Measurements from ENCODE around the gene TOP1.
A peak's percentile ranks its signal among the peaks of the same experiment; 100 is the strongest.

TOP1 gene

DNA sequence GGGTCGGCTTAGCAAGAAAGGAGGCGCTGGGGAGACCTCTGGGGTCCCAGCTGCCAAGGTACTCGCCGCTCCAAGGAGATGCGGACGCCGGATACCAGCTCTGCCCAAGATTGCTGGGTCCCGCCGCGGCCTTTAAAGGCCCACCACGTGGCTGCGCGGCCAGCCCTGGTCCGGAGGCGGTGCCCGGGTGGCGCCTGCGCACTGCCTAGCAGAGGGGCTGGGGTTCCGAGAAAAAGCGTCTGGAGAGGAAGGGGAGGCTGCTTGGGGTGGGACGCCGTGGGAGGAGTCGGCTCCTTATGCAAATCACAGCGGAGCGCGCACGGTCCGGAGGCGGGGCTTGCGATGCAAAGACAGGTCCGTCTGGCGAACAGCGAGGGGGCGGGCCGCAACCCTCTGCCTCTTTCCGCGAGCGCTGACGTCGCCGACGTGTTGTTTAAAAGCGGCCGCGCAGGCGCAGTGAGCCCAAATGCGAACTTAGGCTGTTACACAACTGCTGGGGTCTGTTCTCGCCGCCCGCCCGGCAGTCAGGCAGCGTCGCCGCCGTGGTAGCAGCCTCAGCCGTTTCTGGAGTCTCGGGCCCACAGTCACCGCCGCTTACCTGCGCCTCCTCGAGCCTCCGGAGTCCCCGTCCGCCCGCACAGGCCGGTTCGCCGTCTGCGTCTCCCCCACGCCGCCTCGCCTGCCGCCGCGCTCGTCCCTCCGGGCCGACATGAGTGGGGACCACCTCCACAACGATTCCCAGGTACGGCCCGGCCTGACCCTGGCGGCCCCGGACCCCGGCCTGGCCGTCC lies at the start of gene TOP1:
TOP1 (plus strand) TSS at position 464 of the 791 bp plus-strand sequence; CDS start at position 710, 246 bp downstream.
- Mint-ChIP-seq H3K27ac (ENCODE audit: low read depth) (peak within 1 kb of the TSS; percentile 97), H3K4me3 (peak within 1 kb of the TSS; percentile 97), H3K27me3 (no peaks in the 10 kb centered on the region), H3K9me3 (no peaks in the 10 kb centered on the region), H3K4me1 (peaks cover 49% of the 10 kb centered on the region), H3K36me3 (ENCODE audit: insufficient read depth) (peaks cover 18% of the 10 kb centered on the region)
- ATAC-seq (replicated peaks; ENCODE audit: extremely low read depth, poor library complexity, severe bottlenecking) (peak; percentile 97), DNase-seq (ENCODE audit: low spot score in 2 of 2) (peak; percentile 98 to 99)

DNA sequence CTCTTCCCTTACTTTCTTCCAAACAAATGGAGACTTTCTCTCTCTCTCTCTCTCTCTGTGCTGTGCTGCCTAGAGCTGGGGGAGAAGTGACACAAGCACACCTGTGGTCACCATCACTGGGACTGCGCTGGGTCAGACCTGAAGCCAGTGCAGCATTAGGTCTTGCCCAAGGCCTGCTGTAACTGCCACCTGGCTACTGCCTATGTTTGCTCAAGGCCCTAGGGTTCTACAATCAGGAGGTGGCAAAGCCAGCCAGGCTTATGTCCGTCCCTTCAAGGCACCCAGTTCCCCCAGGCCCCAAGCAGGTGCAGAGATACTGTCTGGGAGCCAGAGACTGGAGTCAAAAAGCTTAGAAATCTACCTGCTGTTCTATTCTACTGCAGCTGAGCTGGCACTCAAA lies 49.4 kb upstream of the TOP1 start:
- no peaks in the 10 kb centered on the region for H3K4me1 Mint-ChIP-seq
- no peak overlapping the region for H3K27ac Mint-ChIP-seq (ENCODE audit: low read depth)
- DNase-seq (ENCODE audit: low spot score in 2 of 2) = no peak
- ATAC-seq (replicated peaks; ENCODE audit: extremely low read depth, poor library complexity, severe bottlenecking) = no peak
- peaks cover 38% of the 10 kb centered on the region for H3K27me3 Mint-ChIP-seq
- peaks cover 1% of the 10 kb centered on the region for H3K36me3 Mint-ChIP-seq (ENCODE audit: insufficient read depth)
- peaks cover 19% of the 10 kb centered on the region for H3K9me3 Mint-ChIP-seq
- H3K4me3 Mint-ChIP-seq = no peak overlapping the region

DNA sequence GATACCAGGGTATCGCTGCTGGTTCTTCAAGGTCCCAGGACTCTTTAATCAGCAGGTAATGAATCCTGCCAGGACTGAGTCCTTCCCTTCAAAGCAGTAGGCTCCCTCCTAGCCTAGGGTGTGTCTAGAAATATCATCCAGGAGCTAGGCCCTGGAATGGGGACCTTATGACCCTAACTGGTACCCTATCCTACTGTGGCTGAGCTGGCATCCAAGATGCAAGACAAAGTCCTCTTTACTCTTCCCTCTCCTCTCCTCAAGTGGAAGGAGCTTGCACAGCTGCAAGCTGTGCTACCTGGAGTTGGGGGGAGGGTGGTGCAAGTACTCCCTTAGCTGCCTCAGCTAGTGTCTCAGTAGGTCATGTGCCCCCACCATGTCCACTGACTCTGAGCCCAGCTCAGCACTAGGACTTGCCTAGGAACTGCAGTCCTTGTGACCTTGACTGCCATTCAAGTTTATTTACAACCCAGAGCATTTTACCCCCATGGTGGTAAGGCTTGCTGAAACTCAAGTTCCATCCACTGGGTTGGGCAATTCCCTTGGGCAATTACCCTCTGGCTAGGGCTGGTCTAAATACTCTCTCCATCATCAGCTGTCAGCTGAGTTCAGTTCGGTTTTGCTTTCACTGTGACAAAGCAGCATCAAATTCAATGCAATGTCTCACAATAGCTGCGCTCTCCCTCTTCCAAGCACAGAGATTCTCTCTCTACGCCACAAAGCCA lies 48.4 kb upstream of the TOP1 start:
- Mint-ChIP-seq H3K4me3 (no peak overlapping the region), H3K4me1 (no peaks in the 10 kb centered on the region), H3K9me3 (peaks cover 19% of the 10 kb centered on the region), H3K36me3 (ENCODE audit: insufficient read depth) (peaks cover 1% of the 10 kb centered on the region), H3K27ac (ENCODE audit: low read depth) (no peak overlapping the region), H3K27me3 (peaks cover 36% of the 10 kb centered on the region)
- ATAC-seq (replicated peaks; ENCODE audit: extremely low read depth, poor library complexity, severe bottlenecking) = no peak
- no peak for DNase-seq (ENCODE audit: low spot score in 2 of 2)

DNA sequence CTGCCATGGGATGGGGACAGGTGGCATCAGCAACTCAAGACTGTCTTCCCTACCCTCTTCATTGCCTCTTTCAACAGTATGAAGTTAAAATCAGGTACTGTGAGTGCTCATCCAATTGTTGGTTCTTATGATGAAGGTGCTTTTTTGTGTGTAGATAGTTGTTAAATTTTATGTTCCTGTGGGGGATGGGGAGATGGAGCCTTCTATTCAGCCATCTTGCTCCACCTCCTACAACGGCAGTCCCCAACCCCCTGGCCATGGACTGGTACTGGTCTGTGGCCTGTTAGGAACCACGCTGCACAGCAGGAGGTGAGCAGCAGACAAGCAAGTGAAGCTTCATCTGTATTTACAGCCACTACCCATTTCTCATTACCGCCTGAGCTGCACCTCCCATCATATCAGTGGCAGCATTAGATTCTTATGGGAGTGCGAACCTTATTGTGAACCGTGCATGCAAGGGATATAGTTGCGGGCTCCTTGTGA lies 47.8 kb upstream of the TOP1 start:
- H3K27me3 Mint-ChIP-seq = peaks cover 30% of the 10 kb centered on the region
- peaks cover 19% of the 10 kb centered on the region for H3K9me3 Mint-ChIP-seq
- peaks cover 1% of the 10 kb centered on the region for H3K36me3 Mint-ChIP-seq (ENCODE audit: insufficient read depth)
- no peak overlapping the region for H3K27ac Mint-ChIP-seq (ENCODE audit: low read depth)
- ATAC-seq (replicated peaks; ENCODE audit: extremely low read depth, poor library complexity, severe bottlenecking) (no peak), DNase-seq (ENCODE audit: low spot score in 2 of 2) (no peak)
- H3K4me1 Mint-ChIP-seq = no peaks in the 10 kb centered on the region
- no peak overlapping the region for H3K4me3 Mint-ChIP-seq

DNA sequence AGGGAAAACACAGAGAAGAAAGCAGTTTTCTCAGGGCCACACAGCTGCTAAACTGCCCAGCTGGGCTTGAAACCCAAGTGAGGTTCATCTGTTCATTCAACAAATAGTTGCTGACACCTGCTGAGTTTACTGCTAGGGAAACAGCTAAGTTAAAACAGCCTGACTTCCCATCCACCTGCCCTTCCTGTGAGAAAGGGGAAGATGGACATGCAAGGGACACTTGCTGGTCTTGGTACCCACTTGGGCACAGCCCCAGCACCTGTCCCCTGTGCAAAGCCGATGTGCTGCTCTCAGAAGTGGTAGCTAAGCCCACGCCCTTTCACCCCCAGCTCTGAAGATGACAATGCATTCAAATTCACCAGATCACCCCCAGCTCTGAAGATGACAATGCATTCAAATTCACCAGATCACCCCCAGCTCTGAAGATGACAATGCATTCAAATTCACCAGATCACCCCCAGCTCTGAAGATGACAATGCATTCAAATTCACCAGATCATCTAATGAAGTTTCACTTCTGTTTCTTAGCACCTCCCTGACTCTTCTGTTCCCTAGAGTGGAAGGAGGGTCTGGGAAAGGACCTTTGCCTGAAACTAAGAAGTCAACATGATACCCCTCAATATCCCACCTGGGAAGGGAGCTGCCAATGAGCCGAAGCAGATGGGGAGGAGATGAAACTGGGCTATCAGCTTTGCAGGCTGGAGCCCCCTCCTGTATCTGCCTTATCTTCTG lies 46.0 kb upstream of the TOP1 start:
- H3K9me3 Mint-ChIP-seq = peaks cover 11% of the 10 kb centered on the region
- H3K4me3 Mint-ChIP-seq = no peak overlapping the region
- no peak for ATAC-seq (replicated peaks; ENCODE audit: extremely low read depth, poor library complexity, severe bottlenecking)
- H3K27ac Mint-ChIP-seq (ENCODE audit: low read depth) = no peak overlapping the region
- DNase-seq (ENCODE audit: low spot score in 2 of 2) = no peak
- H3K4me1 Mint-ChIP-seq = peaks cover 15% of the 10 kb centered on the region
- peaks cover 13% of the 10 kb centered on the region for H3K27me3 Mint-ChIP-seq
- H3K36me3 Mint-ChIP-seq (ENCODE audit: insufficient read depth) = no peaks in the 10 kb centered on the region

DNA sequence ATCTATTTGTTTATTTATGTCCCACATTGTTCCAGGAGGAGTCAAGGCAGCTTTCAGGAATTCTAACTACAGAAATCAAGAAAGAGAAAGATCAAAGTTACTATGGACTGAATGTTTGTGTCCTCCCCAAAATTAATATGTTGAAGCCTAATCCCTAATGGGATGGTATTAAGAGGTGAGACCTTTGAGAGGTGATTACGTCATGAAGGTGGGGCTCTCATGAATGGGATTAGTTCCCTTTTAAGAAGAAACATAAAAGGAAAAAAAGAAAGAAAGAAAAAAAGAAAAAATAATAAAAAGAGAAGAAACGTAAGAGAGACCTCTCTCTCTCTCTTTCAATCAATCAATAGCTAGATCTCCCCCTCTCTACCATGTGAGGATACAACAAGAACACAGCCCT lies 44.7 kb upstream of the TOP1 start:
- no peaks in the 10 kb centered on the region for H3K27me3 Mint-ChIP-seq
- no peak overlapping the region for H3K4me3 Mint-ChIP-seq
- H3K9me3 Mint-ChIP-seq = no peaks in the 10 kb centered on the region
- no peaks in the 10 kb centered on the region for H3K36me3 Mint-ChIP-seq (ENCODE audit: insufficient read depth)
- DNase-seq (ENCODE audit: low spot score in 2 of 2) = no peak
- H3K27ac Mint-ChIP-seq (ENCODE audit: low read depth) = no peak overlapping the region
- no peak for ATAC-seq (replicated peaks; ENCODE audit: extremely low read depth, poor library complexity, severe bottlenecking)
- H3K4me1 Mint-ChIP-seq = peaks cover 16% of the 10 kb centered on the region

DNA sequence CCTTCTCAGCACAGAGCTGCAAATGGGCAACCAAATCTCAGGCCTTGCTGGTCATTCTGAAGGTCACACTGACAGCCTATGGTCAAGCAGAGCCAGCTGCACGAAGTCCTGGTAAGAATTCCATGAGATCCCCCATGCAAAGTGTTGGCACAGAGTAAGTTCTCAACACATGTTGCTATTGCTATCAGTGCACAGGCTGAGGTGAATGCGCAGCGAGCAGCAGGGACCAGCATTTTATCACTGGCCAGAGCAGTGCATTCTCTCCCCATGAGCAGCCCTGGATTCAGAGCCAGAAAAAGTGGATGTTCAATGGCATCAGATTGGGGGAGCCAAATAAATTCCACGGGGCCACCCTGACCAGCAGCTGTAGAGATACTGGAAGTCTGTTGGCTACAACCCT lies 44.1 kb upstream of the TOP1 start:
- ATAC-seq (replicated peaks; ENCODE audit: extremely low read depth, poor library complexity, severe bottlenecking) (no peak), DNase-seq (ENCODE audit: low spot score in 2 of 2) (no peak)
- Mint-ChIP-seq H3K9me3 (no peaks in the 10 kb centered on the region), H3K36me3 (ENCODE audit: insufficient read depth) (no peaks in the 10 kb centered on the region), H3K27me3 (no peaks in the 10 kb centered on the region), H3K4me3 (no peak overlapping the region), H3K27ac (ENCODE audit: low read depth) (no peak overlapping the region), H3K4me1 (peaks cover 16% of the 10 kb centered on the region)

DNA sequence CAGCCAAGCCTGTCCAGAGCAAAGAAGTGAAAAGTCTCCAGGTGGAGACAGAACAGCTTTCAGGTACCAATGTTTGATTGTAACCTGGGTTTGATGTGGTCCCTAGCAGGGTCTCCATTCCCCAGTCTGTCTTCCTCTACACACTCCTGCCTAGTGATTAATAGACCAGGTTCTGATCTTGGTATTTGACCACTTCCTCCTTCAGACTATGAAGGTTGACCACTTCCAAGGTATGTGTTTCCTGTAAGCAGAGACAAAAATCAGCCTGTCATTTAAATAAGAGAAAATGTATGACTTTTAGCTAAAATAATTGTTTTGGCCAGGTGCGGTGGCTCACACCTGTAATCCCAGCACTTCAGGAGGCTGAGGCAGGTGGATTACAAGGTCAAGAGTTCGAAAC lies 41.8 kb upstream of the TOP1 start:
- Mint-ChIP-seq H3K36me3 (ENCODE audit: insufficient read depth) (peaks cover 1% of the 10 kb centered on the region), H3K27me3 (no peaks in the 10 kb centered on the region), H3K4me1 (peaks cover 31% of the 10 kb centered on the region), H3K27ac (ENCODE audit: low read depth) (peak overlapping the region; percentile 21), H3K4me3 (peak overlapping the region; percentile 13), H3K9me3 (no peaks in the 10 kb centered on the region)
- DNase-seq (ENCODE audit: low spot score in 2 of 2) (no peak), ATAC-seq (replicated peaks; ENCODE audit: extremely low read depth, poor library complexity, severe bottlenecking) (peak; percentile 25)

DNA sequence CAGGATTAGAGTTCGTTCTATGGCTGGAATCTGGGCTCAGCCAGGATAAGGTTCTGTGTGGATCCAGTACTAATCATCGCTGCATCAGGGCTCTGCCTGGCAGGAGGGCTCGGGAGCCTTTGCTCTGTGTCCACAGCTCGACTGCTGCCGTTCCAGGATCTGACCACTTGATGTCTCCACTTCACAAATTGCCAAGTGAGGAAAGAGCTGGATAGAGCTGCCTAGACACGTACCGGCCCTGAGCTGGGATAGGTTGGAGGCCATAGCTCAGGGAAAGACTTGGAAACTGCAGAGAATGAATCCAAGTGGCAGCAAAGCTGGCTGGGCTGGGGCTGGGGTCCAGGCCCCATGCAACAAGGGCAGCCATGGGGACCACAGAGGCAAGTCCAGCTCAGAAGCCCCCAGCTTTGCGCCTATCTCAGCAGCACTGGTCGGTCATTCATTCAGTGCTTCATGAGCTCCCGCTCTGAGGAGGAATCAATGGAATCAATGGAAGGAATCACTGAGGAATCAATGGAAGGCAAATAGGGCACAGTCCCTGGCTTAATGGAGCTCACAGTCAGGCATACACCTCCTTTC lies 38.0 kb upstream of the TOP1 start:
- Mint-ChIP-seq H3K27me3 (no peaks in the 10 kb centered on the region), H3K4me1 (peaks cover 32% of the 10 kb centered on the region), H3K36me3 (ENCODE audit: insufficient read depth) (peaks cover 3% of the 10 kb centered on the region), H3K9me3 (no peaks in the 10 kb centered on the region), H3K27ac (ENCODE audit: low read depth) (peak overlapping the region; percentile 24), H3K4me3 (no peak overlapping the region)
- peak; percentile 75 for ATAC-seq (replicated peaks; ENCODE audit: extremely low read depth, poor library complexity, severe bottlenecking)
- DNase-seq (ENCODE audit: low spot score in 2 of 2) = peak in 1 of 2 donors; percentile 43

DNA sequence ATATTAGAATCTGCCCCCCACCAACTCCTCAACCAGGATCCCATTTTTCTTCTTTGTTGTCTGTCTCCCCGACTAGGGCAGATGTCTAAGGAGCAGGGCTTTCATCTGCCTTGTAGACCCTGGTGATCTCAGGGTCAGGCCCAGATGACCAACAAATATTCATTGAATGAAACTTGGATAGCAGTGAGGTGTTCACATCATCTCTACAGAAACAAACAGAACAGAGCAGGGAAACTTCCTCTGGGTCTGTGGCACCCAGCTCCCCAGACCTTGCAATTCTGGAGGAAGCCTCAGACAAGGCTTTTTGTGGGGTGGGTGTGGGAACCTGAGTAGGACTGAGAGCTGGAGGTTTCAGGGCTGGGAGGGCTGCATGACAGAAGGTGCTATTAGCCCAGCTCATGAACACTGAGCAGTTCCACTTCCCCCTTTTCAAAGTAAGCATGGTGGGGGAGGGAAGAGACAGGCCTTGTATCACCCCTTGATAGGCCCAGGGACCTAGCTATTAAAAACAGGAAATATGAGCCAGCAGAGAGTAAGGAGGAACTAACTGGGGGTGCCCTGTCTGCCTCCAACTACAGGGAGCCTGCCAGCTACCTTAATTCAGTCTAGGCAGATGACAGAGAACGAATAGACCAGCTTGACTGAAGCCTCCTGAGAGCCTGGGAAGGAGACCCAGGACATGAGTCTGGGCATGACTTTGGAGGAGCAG lies 37.3 kb upstream of the TOP1 start:
- ATAC-seq (replicated peaks; ENCODE audit: extremely low read depth, poor library complexity, severe bottlenecking) (peak; percentile 75), DNase-seq (ENCODE audit: low spot score in 2 of 2) (no peak)
- Mint-ChIP-seq H3K36me3 (ENCODE audit: insufficient read depth) (peaks cover 3% of the 10 kb centered on the region), H3K27me3 (no peaks in the 10 kb centered on the region), H3K4me1 (peaks cover 30% of the 10 kb centered on the region), H3K27ac (ENCODE audit: low read depth) (peak overlapping the region; percentile 24), H3K4me3 (no peak overlapping the region), H3K9me3 (no peaks in the 10 kb centered on the region)

DNA sequence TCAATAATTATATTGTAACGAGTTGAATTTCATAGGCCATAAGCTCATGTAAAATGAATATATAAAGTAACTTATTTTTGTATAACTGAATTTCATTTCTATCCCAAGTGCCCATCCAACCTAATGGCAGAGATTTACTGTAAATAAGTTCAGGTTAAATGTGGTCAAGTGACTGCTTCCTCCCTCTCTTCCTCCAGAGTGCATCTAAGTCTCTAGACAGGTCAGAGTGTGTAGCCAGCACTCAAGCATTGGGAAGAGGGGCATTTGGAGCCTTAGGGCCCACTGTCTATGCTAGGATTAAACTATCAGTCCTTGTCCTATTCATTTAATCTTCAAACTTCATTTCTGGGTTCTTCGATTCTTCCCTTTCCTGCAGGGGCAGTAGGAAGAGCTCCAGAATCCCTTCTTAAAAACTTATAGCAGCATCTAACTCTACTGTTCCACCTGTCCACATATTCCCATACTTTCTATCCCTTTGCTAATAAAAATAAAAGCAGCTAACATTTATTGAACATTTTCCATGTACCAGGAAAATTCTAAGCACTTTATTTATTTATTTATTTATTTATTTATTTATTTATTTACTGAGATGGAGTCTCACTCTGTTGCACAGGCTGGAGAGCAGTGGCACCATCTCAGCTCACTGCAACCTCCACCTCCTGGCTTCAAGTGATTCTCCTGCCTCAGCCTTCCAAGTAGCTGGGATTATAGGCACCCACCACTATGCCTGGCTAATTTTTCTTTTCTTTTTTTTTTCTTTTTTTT lies 36.1 kb upstream of the TOP1 start:
- Mint-ChIP-seq H3K36me3 (ENCODE audit: insufficient read depth) (peaks cover 3% of the 10 kb centered on the region), H3K4me1 (peaks cover 18% of the 10 kb centered on the region), H3K27me3 (peaks cover 8% of the 10 kb centered on the region), H3K4me3 (no peak overlapping the region), H3K9me3 (no peaks in the 10 kb centered on the region), H3K27ac (ENCODE audit: low read depth) (no peak overlapping the region)
- DNase-seq (ENCODE audit: low spot score in 2 of 2) (no peak), ATAC-seq (replicated peaks; ENCODE audit: extremely low read depth, poor library complexity, severe bottlenecking) (no peak)

Measured in central memory CD8-positive, alpha-beta T cell (primary cell).